Ecto neural progenitor cell (in vitro differentiated cells): ENCODE measurements around the gene MLIP.
"Not testable (repeated sequence)": the region's sequence is repeated elsewhere in the genome, so short reads cannot be mapped to it uniquely, and the experiment has no call there.

Source experiments
- DNase-seq: peaks from one replicate; pipeline ENCODE4 v3.0.0-alpha.2; 2018; ENCODE audit warnings: low spot score

The MLIP gene, protein sequence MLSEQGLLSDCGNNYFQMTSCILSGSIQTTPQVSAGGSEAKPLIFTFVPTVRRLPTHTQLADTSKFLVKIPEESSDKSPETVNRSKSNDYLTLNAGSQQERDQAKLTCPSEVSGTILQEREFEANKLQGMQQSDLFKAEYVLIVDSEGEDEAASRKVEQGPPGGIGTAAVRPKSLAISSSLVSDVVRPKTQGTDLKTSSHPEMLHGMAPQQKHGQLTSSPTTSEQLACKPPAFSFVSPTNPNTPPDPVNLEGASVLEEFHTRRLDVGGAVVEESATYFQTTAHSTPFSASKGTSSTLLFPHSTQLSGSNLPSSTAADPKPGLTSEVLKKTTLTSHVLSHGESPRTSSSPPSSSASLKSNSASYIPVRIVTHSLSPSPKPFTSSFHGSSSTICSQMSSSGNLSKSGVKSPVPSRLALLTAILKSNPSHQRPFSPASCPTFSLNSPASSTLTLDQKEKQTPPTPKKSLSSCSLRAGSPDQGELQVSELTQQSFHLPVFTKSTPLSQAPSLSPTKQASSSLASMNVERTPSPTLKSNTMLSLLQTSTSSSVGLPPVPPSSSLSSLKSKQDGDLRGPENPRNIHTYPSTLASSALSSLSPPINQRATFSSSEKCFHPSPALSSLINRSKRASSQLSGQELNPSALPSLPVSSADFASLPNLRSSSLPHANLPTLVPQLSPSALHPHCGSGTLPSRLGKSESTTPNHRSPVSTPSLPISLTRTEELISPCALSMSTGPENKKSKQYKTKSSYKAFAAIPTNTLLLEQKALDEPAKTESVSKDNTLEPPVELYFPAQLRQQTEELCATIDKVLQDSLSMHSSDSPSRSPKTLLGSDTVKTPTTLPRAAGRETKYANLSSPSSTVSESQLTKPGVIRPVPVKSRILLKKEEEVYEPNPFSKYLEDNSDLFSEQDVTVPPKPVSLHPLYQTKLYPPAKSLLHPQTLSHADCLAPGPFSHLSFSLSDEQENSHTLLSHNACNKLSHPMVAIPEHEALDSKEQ

GRCh38 chr6:54111341-54112045 lies at the start of gene MLIP:
TSS of gene MLIP (plus strand) at chr6:54111443. CDS start at chr6:54111480, 37 bp downstream.
- no peak for DNase-seq

GRCh38 chr6:54063228-54063539 lies 48.1 kb upstream of the MLIP start:
- DNase-seq = no peak

- DNase-seq = no peak
Measured at GRCh38 chr6:54068694-54069093, 42.5 kb upstream of the MLIP start.

GRCh38 chr6:54070025-54070424 lies 41.2 kb upstream of the MLIP start:
- no peak for DNase-seq

DNA sequence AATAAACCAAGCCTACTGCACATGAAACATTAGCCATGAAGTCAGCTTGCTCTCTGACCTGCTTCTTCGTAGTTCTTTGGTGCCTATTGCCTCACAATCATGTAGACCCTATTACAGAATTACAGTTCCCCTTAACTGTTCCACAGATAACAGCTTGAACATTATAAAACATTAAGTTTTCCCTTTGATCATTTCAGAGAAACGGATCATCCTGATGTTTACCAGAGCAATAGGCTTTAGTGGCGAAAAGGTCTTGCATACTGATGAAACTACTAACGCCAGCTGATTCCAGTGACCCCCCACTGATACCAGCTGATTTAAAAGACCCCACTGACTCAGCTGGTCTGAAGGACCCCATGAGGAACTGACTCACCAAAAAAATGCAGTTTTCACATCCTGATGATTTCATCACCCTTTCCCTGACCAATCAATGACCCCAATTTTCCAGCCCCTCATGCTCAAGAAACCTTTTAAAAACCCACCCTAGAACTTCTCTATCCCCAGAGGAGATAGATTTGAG lies 39.4 kb upstream of the MLIP start:
- DNase-seq = no peak

DNA sequence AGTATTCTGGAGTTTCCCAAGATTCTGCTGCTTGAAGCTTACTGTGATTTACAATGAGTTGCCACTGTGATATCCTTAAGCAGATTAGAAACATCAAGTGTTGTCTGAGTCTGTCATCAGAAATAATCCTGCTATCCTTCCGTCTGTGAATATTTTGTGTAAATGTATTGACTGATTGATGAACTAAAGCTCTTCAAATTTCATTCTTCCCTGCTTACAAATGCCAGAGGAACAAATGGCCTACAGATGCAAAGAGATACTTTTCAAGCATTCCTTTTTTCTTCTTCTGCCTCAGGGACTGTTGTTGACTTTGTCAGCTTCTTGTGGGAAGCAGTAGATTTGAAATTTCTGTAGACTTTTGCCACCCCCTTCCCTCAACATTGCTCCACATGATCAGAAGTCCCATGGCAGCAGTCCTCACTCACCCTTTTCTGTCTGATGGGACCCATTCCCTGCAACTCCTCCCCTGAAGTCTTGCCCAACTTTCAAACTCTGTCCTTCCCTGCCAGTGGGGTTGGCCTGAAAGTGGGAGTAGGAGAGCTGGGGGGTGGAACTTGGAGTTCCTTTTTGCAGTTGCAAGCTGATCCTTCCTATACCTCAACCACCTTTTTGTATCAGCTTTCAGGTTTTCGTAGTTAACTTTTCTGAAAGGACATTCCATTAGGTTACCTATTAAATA lies 38.5 kb upstream of the MLIP start:
- DNase-seq = no peak

DNA sequence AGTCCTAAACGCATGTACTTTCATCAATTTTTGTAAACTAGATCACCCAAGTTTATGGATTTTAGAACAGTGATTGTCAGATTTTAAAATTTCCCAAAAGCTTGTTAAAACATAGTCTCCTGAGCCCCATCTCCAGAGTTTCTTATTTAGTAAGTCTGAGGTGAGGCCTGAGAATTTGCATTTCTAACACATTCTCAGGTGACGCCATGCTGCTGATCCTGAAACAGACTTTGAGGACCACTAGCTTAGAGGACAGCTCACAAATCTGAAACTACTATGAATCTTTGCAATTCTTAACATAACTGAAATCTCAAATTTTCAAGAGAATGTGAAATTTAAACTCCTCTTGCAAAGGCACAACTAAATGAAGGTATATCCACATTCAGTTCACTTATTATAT lies 37.8 kb upstream of the MLIP start:
- DNase-seq = no peak

GRCh38 chr6:54074109-54074508 lies 37.1 kb upstream of the MLIP start:
- no peak for DNase-seq

DNA sequence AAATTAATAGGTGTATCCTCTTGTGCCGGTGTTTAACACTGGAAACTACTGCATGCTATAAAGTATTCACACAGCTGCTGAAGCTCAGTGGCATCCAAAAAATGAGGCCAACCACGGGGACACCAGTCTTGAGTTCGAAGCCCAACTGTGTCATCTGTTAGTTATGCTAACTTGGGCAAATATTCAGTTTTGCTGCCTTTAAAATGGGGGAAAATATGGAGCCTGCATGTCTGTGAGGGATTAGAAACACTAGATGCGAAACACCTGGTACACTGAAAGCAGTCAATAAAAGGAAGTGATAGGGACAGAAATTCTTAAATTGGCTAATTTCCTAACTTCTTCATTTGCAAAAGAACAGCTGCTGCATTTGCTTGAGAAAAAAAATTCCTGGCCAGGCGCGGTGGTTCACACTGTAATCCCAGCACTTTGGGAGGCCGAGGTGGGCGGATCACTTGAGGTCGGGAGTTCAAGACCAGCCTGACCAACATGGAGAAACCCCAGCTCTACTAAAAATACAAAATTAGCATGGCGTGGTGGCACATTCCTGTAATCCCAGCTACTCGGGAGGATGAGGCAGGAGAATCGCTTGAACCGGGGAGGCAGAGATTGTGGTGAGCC lies 36.6 kb upstream of the MLIP start:
- DNase-seq = no peak

DNA sequence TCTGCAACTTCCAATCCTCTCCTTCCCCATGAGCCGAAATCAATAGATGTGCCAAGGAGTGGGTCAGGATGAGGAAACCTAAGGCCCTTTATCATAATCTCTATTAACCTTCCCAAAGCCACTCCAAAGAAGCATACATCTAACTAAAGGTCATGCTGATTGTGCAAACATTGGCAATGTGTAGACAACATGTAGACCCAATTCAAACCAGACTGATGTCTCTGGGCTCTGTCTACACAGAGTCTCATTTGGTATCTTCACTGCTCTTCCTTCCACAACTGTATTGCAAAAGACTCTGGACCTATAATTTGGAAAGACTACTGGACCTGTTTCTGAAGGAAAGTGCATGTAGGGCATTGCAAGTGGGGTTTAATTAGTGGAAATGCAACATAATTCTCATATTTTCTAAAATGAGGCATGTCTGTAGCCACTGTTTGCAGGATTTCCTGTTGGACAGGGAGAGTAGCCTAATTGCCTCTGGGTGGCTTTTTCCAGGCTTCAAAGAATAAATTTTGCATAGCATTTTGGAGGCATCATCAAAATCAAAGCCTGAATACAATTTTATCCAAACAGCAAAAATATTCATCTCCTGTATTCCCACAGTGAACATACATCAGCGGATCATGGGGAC lies 35.0 kb upstream of the MLIP start:
- DNase-seq = no peak

GRCh38 chr6:54081499-54081898 lies 29.7 kb upstream of the MLIP start:
- DNase-seq = not testable (repeated sequence)

DNA sequence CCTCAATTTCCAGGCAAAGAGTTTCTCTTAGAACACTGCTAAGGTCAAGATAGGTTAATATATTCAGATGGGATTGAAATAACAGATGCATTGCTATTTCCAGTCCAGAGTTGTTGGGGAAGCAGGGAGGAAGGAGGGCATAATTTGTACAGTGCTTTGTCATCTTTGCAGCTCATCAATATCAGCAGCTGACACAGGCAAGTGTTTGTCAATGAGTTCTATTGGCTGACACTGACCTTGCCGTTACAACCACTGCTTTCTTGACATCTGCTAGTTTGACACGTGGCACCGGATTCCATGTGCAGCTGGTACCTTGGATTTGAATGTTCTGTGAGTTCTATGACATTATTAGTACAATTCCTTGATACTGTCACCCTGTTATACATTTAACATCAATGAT lies 28.0 kb upstream of the MLIP start:
- no peak for DNase-seq

DNA sequence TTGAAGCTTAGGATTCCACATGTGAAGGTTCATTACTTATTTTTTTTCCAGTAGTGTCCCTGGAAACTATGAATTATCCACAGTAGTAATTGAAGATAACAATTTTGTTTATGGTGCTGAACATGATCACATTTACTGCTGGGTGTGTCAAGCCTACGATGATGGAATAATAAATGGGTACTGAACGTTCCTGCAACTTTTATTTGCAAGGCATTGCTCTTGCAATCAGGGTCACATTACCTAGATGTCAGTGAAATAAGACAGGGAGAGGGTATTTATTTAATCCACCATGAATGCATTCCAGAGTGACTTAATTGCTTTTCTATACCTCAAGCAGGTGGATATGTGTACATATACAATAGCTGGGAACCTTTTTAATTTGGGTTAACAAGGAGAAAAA lies 27.0 kb upstream of the MLIP start:
- no peak for DNase-seq

DNA sequence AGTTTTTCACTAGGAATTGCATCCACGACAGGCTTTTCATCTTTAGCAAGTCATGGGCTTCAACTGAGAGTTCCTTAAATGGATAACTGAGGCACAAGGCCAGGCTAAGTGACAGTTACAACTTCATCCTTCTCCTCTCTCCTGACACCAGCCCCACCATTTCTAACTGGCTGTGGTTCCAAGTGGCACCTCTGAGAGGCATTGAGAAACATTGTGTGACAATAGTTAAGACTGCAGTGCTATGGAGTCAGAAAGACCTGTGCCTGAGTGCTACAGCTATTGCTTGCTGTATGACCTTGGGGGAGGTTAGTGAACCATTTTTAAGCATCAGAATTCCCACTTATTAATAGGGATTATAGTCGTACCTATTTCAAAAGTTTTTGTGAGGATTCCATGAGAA lies 26.2 kb upstream of the MLIP start:
- no peak for DNase-seq

DNA sequence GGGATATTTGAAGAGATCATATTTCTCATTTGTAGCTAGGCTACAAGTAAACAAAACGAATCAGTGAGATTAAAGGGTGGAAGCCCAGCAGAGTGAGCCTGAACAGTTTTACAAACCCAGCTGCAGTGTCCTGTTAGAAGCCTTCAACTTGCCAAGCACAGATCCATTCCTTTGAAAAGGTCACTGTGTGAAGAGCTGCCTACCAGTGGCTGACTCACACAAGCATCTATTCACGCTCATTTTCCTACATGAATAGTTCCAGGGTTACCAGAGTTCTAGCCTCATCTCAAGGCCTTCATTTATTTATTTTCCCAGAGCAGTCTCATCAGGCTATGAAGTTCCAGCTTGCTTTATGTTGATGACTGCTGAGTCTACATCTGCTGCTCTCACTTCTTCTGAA lies 25.7 kb upstream of the MLIP start:
- no peak for DNase-seq

DNA sequence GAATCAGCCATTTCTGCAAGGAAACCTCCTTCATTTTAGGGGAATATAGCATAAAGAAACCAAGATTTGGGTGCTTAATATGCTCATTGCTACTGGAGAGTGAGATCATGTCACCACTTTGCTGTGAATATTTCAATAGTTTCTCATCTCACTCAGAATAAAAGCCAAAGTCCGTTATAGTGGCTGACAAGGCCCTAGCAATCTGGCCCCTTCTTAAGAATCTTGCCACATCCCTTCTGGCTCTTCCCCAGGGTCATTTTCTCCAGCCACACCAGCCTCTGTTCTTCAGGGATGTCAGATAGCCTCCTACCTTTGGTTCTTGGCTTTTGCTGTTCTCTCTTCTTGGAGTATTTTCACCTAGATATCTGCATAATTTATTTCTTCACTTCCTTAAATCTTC lies 24.8 kb upstream of the MLIP start:
- no peak for DNase-seq

DNA sequence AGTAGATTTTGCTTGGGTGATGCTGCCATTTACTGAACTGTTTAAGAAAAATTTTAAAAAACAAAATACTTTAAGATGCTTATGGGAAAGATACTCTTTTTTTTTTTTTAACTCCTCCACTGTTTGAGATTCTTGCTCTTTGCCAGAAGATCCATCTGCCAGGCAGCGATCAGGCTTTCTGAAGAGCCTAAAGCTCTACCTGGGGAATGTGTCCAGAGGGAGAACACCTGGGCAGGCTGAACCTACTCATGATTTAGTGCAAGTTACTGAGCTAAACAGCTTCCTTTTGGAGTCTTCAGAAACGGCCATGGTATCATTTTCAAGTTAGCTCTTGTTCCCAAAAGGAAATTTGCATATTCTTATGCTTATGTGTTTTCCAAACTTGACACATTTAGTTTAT lies 23.5 kb upstream of the MLIP start:
- no peak for DNase-seq

DNA sequence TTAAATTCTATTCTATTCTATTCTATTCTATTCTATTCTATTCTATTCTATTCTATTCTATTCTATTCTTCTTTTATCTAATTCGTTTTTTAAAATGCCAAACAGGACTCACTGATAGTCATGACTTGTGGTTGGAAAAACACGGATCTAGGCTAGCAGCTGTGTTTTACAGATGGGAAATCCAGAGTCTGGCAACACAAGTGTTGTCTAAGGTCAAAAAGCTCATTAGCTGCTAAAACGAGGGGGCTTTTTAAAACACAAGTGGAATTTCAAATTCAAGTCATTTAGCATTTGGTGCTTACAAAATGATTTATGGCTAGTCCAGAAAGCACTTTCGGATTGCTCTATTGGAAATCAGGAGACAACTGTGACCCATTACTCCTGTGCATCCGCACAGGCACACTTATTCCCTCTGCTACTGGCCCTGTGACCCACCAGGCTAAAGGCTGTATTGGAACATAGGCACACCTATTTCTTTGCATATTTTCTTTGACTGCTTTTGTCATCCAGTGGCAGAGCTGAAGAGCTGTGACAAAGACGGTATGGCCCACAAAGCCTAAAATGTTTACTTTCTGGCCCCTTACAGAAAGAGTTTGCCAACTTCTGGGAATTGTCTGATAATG lies 17.8 kb upstream of the MLIP start:
- DNase-seq = no peak

- no peak for DNase-seq
Measured at GRCh38 chr6:54094293-54094692, 16.9 kb upstream of the MLIP start.

- DNase-seq = no peak
Measured at GRCh38 chr6:54094786-54095185, 16.5 kb upstream of the MLIP start.
